SK-N-SH (cell line): ENCODE results near the gene ATP6V1D.

Source experiments
- CHD2 ChIP-seq: fragments of 150-350 bp; IDR thresholded peaks from 2 replicates; pipeline ENCODE4 v1.6.1; 2018; ENCODE audit warnings: low read length; ENCODE audit not compliant: partially characterized antibody
- EP300 ChIP-seq, 2 experiments: IDR thresholded peaks; 2 replicates each; pipeline versions ENCODE4 v1.4.0 to v1.6.1; 2012; ENCODE audit warnings: borderline replicate concordance in 1 of 2, low read depth in 1 of 2, low read length in 1 of 2
- NFIC ChIP-seq: IDR thresholded peaks from 2 replicates; pipeline ENCODE4 v1.4.0; 2012; ENCODE audit warnings: borderline replicate concordance
- POLR2AphosphoS5 ChIP-seq: IDR thresholded peaks from 2 replicates; pipeline ENCODE4 v1.6.1; 2012; ENCODE audit warnings: low read depth, low read length
- RAD21 ChIP-seq: IDR thresholded peaks from 2 replicates; pipeline ENCODE4 v1.6.1; 2012; ENCODE audit warnings: mild to moderate bottlenecking, low read length
- RXRA ChIP-seq: IDR thresholded peaks from 2 replicates; pipeline ENCODE4 v1.4.0; 2012; ENCODE audit warnings: low read depth, mild to moderate bottlenecking, borderline replicate concordance
- YY1 ChIP-seq: IDR thresholded peaks from 2 replicates; pipeline ENCODE4 v1.4.0; 2012; ENCODE audit warnings: low read depth, mild to moderate bottlenecking
- TF ChIP-seq, protein P1 (sequence below): fragments of 200-600 bp; sonication (generic); IDR thresholded peaks from 2 replicates; pipeline ENCODE4 v1.6.1; 2017; ENCODE audit warnings: antibody characterized with exemption, mild to moderate bottlenecking, moderate library complexity
- TF ChIP-seq, protein P2 (sequence below): IDR thresholded peaks from 2 replicates; pipeline ENCODE4 v1.6.1; 2012; ENCODE audit warnings: mild to moderate bottlenecking, low read depth, low read length, moderate library complexity
- TF ChIP-seq, protein P3 (sequence below): fragments of 150-350 bp; IDR thresholded peaks from 2 replicates; pipeline ENCODE4 v1.6.1; 2017; ENCODE audit warnings: antibody characterized with exemption, low read length, low read depth, borderline replicate concordance

DNA sequence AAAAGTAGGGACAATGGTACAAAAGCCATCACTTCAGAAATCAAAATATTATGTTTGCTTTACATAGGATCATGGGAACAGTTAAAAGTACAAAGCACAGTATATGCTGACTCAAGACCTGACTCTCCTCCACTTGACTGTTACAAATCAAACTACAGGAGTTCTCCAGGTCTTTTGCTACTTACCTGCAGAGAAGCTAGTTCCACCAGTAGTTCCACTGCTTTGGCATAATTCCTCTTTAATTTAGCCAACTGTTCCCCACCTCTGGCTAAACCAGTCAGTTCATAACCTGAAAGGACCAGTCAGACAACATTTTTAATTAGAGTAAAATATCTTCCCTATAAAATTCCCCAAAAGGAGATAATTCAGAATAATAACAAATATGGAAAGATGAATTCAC lies 14.0 kb downstream of the ATP6V1D start:
- no peak for TF ChIP-seq POLR2AphosphoS5
- TF ChIP-seq YY1, result no peak
- TF ChIP-seq, protein P1, sequence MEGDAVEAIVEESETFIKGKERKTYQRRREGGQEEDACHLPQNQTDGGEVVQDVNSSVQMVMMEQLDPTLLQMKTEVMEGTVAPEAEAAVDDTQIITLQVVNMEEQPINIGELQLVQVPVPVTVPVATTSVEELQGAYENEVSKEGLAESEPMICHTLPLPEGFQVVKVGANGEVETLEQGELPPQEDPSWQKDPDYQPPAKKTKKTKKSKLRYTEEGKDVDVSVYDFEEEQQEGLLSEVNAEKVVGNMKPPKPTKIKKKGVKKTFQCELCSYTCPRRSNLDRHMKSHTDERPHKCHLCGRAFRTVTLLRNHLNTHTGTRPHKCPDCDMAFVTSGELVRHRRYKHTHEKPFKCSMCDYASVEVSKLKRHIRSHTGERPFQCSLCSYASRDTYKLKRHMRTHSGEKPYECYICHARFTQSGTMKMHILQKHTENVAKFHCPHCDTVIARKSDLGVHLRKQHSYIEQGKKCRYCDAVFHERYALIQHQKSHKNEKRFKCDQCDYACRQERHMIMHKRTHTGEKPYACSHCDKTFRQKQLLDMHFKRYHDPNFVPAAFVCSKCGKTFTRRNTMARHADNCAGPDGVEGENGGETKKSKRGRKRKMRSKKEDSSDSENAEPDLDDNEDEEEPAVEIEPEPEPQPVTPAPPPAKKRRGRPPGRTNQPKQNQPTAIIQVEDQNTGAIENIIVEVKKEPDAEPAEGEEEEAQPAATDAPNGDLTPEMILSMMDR, result no peak
- TF ChIP-seq EP300 (IDR thresholded peaks at IDR 0.05; ENCODE audit: borderline replicate concordance in 1 of 2, low read depth in 1 of 2, low read length in 1 of 2), result no peak
- TF ChIP-seq RAD21, result no peak
- TF ChIP-seq, protein P2, sequence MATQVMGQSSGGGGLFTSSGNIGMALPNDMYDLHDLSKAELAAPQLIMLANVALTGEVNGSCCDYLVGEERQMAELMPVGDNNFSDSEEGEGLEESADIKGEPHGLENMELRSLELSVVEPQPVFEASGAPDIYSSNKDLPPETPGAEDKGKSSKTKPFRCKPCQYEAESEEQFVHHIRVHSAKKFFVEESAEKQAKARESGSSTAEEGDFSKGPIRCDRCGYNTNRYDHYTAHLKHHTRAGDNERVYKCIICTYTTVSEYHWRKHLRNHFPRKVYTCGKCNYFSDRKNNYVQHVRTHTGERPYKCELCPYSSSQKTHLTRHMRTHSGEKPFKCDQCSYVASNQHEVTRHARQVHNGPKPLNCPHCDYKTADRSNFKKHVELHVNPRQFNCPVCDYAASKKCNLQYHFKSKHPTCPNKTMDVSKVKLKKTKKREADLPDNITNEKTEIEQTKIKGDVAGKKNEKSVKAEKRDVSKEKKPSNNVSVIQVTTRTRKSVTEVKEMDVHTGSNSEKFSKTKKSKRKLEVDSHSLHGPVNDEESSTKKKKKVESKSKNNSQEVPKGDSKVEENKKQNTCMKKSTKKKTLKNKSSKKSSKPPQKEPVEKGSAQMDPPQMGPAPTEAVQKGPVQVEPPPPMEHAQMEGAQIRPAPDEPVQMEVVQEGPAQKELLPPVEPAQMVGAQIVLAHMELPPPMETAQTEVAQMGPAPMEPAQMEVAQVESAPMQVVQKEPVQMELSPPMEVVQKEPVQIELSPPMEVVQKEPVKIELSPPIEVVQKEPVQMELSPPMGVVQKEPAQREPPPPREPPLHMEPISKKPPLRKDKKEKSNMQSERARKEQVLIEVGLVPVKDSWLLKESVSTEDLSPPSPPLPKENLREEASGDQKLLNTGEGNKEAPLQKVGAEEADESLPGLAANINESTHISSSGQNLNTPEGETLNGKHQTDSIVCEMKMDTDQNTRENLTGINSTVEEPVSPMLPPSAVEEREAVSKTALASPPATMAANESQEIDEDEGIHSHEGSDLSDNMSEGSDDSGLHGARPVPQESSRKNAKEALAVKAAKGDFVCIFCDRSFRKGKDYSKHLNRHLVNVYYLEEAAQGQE, result no peak
- TF ChIP-seq, protein P3, sequence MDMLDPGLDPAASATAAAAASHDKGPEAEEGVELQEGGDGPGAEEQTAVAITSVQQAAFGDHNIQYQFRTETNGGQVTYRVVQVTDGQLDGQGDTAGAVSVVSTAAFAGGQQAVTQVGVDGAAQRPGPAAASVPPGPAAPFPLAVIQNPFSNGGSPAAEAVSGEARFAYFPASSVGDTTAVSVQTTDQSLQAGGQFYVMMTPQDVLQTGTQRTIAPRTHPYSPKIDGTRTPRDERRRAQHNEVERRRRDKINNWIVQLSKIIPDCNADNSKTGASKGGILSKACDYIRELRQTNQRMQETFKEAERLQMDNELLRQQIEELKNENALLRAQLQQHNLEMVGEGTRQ, result no peak
- no peak for TF ChIP-seq NFIC
- TF ChIP-seq CHD2, result no peak
- TF ChIP-seq RXRA, result no peak
